A549 (cell line): ENCODE results near the gene NTHL1. TPM values are rescaled to one million over a fixed set of nuclear protein-coding genes. Genes with fewer than 3 reads are reported as not detected.
A peak's percentile ranks its signal among the peaks of the same experiment; 100 is the strongest.

Experiments
- ATAC-seq, 2 experiments: fragments of 200-7000 bp in 1 of 2; fragments of >200 bp in 1 of 2; cut with Nextera tagmentation in 1 of 2; cut with Tn5 transposase in 1 of 2; 3 replicates each; pipeline versions ENCODE4 v1.8.0 to v1.9.1; 2018 to 2020; ENCODE audit warnings: mild to moderate bottlenecking in 1 of 2, moderate library complexity in 1 of 2
- CTCF ChIA-PET: fragments of 300-600 bp; sonication (Branson Sonifier 250); formaldehyde crosslinking; extraction: SDS; loops from one replicate; lab custom pipeline; 2021; ENCODE audit warnings: antibody characterized with exemption, inconsistent platforms; lab: Yijun Ruan, JAX
- POLR2A ChIA-PET: fragments of 350-600 bp; formaldehyde crosslinking; extraction: SDS; loops from one replicate; lab custom pipeline; 2021; ENCODE audit warnings: antibody characterized with exemption, inconsistent platforms; lab: Yijun Ruan, JAX
- DNase-seq, 2 experiments: peaks; one replicate each; pipeline versions ENCODE4 v3.0.0 to v3.0.0-alpha.2; 2011 to 2016; ENCODE audit warnings: low read depth in 1 of 2, low spot score in 1 of 2
- FAIRE-seq: peaks from 2 replicates; lab custom pipeline; 2011; peaks lifted over from hg19 to GRCh38; lab: Jason Lieb, UNC
- H3K27ac ChIP-seq, 2 experiments: fragments of >200 bp; sonication (Bioruptor Twin); formaldehyde crosslinking; 3 replicates each; pipeline ENCODE4 v1.5.1; 2016 to 2017
- H3K4me1 ChIP-seq: fragments of >200 bp; sonication (Bioruptor Twin); formaldehyde crosslinking; 3 replicates; pipeline ENCODE4 v1.6.1; 2016
- H3K4me2 ChIP-seq: fragments of >200 bp; sonication (Bioruptor Twin); formaldehyde crosslinking; 3 replicates; pipeline ENCODE4 v1.6.1; 2016
- H3K4me3 ChIP-seq: fragments of >200 bp; sonication (Bioruptor Twin); formaldehyde crosslinking; 3 replicates; pipeline ENCODE4 v1.5.1; 2016
- H3K9me3 ChIP-seq: fragments of >200 bp; sonication (Bioruptor Twin); formaldehyde crosslinking; 3 replicates; pipeline ENCODE4 v1.6.1; 2016
- BCL3 ChIP-seq: fragments of >200 bp; sonication (Bioruptor Twin); formaldehyde crosslinking; IDR thresholded peaks from 3 replicates; pipeline ENCODE4 v1.6.1; 2016
- CTCF ChIP-seq: fragments of >200 bp; sonication (Bioruptor Twin); formaldehyde crosslinking; IDR thresholded peaks from 3 replicates; pipeline ENCODE4 v1.5.1; 2016
- E2F6 ChIP-seq: IDR thresholded peaks from 2 replicates; pipeline ENCODE4 v1.6.1; 2012; ENCODE audit warnings: low read depth, borderline replicate concordance
- EHMT2 ChIP-seq: fragments of 200-600 bp; sonication (generic); IDR thresholded peaks from 2 replicates; pipeline ENCODE4 v1.6.1; 2016; ENCODE audit warnings: antibody characterized with exemption, low read depth, mild to moderate bottlenecking, moderate library complexity
- ELK1 ChIP-seq: fragments of 150-350 bp; IDR thresholded peaks from 2 replicates; pipeline ENCODE4 v1.6.1; 2014; ENCODE audit warnings: low read depth, mild to moderate bottlenecking, low read length
- EP300 ChIP-seq, 2 experiments: fragments of >200 bp; sonication (Bioruptor Twin); formaldehyde crosslinking; IDR thresholded peaks; 2 replicates in 1 of 2; 3 replicates in 1 of 2; pipeline ENCODE4 v1.6.1; 2016 to 2017
- ESRRA ChIP-seq: fragments of 150-350 bp; IDR thresholded peaks from 2 replicates; pipeline ENCODE4 v1.6.1; 2014; ENCODE audit warnings: mild to moderate bottlenecking, low read length, borderline replicate concordance
- HES2 ChIP-seq: fragments of >200 bp; sonication (Bioruptor Twin); formaldehyde crosslinking; IDR thresholded peaks from 2 replicates; pipeline ENCODE4 v1.6.1; 2016
- HEYL ChIP-seq: fragments of 250-450 bp; sonication (Bioruptor Pico); IDR thresholded peaks from 2 replicates; pipeline ENCODE4 v1.8.0; 2021; ENCODE audit warnings: mild to moderate bottlenecking, moderate library complexity
- JUN ChIP-seq, 2 experiments: fragments of >200 bp; sonication (Bioruptor Twin); formaldehyde crosslinking; IDR thresholded peaks; 2 replicates in 1 of 2; 3 replicates in 1 of 2; pipeline ENCODE4 v1.6.1; 2016 to 2017
- MAX ChIP-seq: IDR thresholded peaks from 2 replicates; pipeline ENCODE4 v1.6.1; 2012
- MAZ ChIP-seq: fragments of 150-350 bp; IDR thresholded peaks from 2 replicates; pipeline ENCODE4 v1.6.1; 2014; ENCODE audit warnings: antibody characterized with exemption, low read depth, low read length, borderline replicate concordance
- MYC ChIP-seq: IDR thresholded peaks from 2 replicates; pipeline ENCODE4 v1.6.1; 2012; ENCODE audit warnings: mild to moderate bottlenecking, inconsistent platforms, low read length, improper control_type of control experiment, borderline replicate concordance
- PHF8 ChIP-seq: fragments of 200-600 bp; sonication (generic); IDR thresholded peaks from 2 replicates; pipeline ENCODE4 v1.6.1; 2016; ENCODE audit warnings: low read depth, mild to moderate bottlenecking, antibody characterized with exemption, moderate library complexity, borderline replicate concordance
- POLR2A ChIP-seq: IDR thresholded peaks from 2 replicates; pipeline ENCODE4 v1.6.1; 2012; ENCODE audit warnings: mild to moderate bottlenecking, low read length
- RAD21 ChIP-seq, 2 experiments: fragments of >200 bp in 1 of 2; sonication (Bioruptor Twin) in 1 of 2; formaldehyde crosslinking in 1 of 2; IDR thresholded peaks in 1 of 2; conservative IDR thresholded peaks in 1 of 2; 2 replicates in 1 of 2; 3 replicates in 1 of 2; pipeline ENCODE4 v1.6.1; 2012 to 2018; ENCODE audit warnings: inconsistent platforms in 1 of 2
- SMC3 ChIP-seq: fragments of >200 bp; sonication (Bioruptor Twin); formaldehyde crosslinking; IDR thresholded peaks from 3 replicates; pipeline ENCODE4 v1.6.1; 2018; ENCODE audit warnings: inconsistent platforms
- ZSCAN20 ChIP-seq: fragments of 250-450 bp; sonication (Bioruptor Pico); IDR thresholded peaks from 2 replicates; pipeline ENCODE4 v1.8.0; 2022; ENCODE audit warnings: mild to moderate bottlenecking, moderate library complexity
- WGBS: methylation state at CpG from one replicate; pipeline ENCODE4 v1.1.6; 2017; ENCODE audit errors: missing lambda C conversion rate; 5-methylcytosine and 5-hydroxymethylcytosine counted together
- polyA plus RNA-seq, 4 experiments: library from polyadenylated mRNA; depleted of rRNA in 3 of 4; stranded (reverse); fragments of >200 nt; fragmentation: RNase III in 1 of 4; extraction: RNeasy Plus Mini Kit Qiagen cat#74134 plus additional on column Dnase treatment in 1 of 4; gene quantifications; 2 replicates in 3 of 4; 3 replicates in 1 of 4; pipeline ENCODE4 v1.2.3, GENCODE V29; 2011 to 2017

The NTHL1 gene
- polyA plus RNA-seq, 2 of the 4 experiments (the other 2 are of a cell fraction): 28.8 to 42.3 TPM

- ChIA-PET CTCF (interaction anchor here (0.5 to 7.8 kb wide), 43 partner anchors 9 to 924 kb away, joined by 3 to 117 read pairs (median 4); partner anchors contain the start of genes ECI1, NTHL1, PKD1 and TRAF7), POLR2A (interaction anchor here (0.9 to 2.7 kb wide), 3 partner anchors 59 to 132 kb away, joined by 4 to 19 read pairs (median 5); partner anchors contain the start of genes RPS2 and TRAF7)
- Histone ChIP-seq H3K27ac (peak overlapping the region; percentile 89 to 97), H3K4me1 (peaks cover 31% of the 10 kb centered on the region), H3K9me3 (no peaks in the 10 kb centered on the region), H3K4me3 (peak overlapping the region; percentile 34)
- FAIRE-seq (peak; percentile 43), DNase-seq (peak; percentile 88 to 92)
- TF ChIP-seq ELK1 (no peak), POLR2A (peak; percentile 61), HEYL (CRISPR knock-in tag) (no peak), MAZ (peak; percentile 65), HES2 (no peak), EHMT2 (no peak), MYC (0 out of 2 replicates have a peak, but pooled peaks have one; percentile 68), E2F6 (peak; percentile 7; the same call in 1 of the 2 replicates), SMC3 (peak; percentile 94), EP300 (IDR thresholded peaks at IDR 0.05) (no peak), ESRRA (no peak), CTCF (peak; percentile 93), RAD21 (conservative IDR thresholded peaks at IDR 0.05 in 1 of 2, IDR thresholded peaks at IDR 0.05 in 1 of 2) (peak; percentile 94 to 97), BCL3 (0 out of 3 replicates have a peak, but pooled peaks have one; percentile 19), JUN (IDR thresholded peaks at IDR 0.05) (peak in 1 of 2 experiments; percentile 47; a peak in 2 of 5 replicates), PHF8 (no peak), MAX (peak; percentile 16; the same call in 1 of the 2 replicates), ZSCAN20 (CRISPR knock-in tag) (no peak)
- TF ChIP-seq, all 56 proteins: peak for 10
- ATAC-seq: peak; percentile 54 to 80
- WGBS: 24% methylated on average over 20 of the region's 53 CpGs
- peak overlapping the region; percentile 92 for H3K4me2 ChIP-seq
Measured at GRCh38 chr16:2023092-2024031, 24.3 kb downstream of the NTHL1 start.
